Retina (tissue), 1 donor: ENCODE results near the gene RNF217.
"Not testable (repeated sequence)": the region's sequence is repeated elsewhere in the genome, so short reads cannot be mapped to it uniquely, and the experiment has no call there.

Source experiments
- DNase-seq: peaks from one replicate; pipeline ENCODE4 v3.0.0-alpha.2; 2016

The RNF217 gene

DNA sequence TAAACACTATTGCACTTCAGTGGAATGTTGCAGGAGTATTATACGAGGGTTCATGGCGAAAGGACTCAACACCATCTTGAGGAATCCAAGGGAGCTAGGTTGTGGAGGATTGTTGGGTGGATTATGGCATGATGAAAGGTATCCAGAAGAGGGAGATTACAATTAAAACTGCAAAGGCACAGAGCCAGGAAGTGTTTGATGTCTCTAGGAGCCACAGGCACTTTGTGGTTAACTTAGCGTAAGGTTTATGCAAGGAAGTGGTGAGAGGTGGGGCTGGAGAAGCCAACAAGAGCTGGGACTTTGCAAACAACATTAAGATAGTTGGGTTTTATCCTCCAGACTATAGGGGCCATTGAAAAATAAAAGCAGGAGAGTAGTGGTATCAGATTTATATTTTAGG is 104.7 kb downstream of the RNF217 start:
- DNase-seq, result no peak

DNA sequence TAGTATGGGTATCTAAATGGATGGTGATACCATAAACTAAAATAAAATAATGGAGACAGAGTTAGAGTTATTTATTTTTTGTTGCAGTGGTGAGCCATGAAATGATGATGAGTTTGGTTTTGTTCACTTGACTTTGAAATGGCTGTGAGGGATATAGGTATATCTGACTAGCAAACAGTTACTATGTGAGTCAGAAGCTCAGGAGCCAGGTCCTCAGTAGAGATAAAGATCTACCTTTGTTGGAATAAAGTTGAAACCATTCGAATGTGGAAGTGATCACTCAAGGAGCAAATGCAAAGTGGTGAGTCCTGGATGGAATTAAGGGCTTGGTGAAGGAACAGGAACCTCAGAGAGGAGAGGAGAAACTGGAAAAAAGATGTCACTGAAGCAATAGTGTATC is 105.3 kb downstream of the RNF217 start:
- DNase-seq, result no peak

- DNase-seq, result no peak
These were observed 110.8 kb downstream of the RNF217 start for GRCh38 chr6:125073071-125073470.

DNA sequence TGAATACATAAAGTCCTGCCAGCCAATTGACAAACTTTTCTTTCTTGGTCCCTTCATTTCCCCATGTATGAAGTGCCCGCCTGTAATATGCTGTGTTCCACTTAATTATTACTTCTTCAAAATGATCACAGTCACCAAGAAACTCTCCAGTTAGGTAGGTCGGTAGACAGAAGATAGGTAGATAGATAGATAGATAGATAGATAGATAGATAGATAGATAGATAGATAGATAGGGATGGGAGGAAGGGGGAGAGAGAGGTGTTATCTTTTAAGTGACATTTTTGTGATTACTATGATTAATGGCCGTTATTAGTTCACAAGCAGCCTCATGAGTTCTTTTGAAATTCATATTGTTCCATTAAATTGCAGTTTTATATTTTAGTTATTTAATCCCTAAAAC is 111.9 kb downstream of the RNF217 start:
- no peak for DNase-seq

- DNase-seq, result not testable (repeated sequence)
These were observed 112.8 kb downstream of the RNF217 start for GRCh38 chr6:125075073-125075472.

GRCh38 chr6:125075741-125076481 is 113.7 kb downstream of the RNF217 start:
- DNase-seq, result no peak

DNA sequence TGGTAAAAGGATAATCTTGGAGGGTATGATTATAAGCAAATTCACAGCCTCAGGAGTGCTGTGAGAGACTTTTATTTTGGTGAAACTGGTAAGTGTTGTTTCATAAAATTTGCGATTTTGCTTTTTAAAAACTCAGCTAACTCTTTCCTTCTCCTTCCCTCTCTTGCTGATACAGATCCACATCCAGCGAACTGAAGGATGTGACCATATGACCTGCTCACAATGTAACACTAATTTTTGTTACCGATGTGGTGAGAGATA is 114.2 kb downstream of the RNF217 start:
- no peak for DNase-seq

DNA sequence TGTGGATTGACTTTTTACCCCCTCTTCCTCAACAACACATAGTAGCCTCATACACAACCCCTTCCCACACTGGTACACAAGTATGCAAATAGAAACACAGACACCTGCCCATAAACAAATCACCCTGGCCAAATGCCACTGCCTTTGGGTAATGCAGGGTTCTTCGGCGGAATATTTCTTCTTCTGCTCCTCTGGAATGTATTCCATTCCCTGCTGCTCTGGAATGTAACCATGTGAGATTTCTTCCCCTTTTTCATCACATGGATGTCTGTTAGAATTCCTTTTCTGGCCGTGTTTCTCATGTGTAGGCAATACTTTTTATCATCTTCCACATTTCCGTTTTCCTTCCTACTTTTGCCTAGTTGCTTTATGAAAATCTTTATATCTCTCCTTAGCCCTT is 115.2 kb downstream of the RNF217 start:
- no peak for DNase-seq

DNA sequence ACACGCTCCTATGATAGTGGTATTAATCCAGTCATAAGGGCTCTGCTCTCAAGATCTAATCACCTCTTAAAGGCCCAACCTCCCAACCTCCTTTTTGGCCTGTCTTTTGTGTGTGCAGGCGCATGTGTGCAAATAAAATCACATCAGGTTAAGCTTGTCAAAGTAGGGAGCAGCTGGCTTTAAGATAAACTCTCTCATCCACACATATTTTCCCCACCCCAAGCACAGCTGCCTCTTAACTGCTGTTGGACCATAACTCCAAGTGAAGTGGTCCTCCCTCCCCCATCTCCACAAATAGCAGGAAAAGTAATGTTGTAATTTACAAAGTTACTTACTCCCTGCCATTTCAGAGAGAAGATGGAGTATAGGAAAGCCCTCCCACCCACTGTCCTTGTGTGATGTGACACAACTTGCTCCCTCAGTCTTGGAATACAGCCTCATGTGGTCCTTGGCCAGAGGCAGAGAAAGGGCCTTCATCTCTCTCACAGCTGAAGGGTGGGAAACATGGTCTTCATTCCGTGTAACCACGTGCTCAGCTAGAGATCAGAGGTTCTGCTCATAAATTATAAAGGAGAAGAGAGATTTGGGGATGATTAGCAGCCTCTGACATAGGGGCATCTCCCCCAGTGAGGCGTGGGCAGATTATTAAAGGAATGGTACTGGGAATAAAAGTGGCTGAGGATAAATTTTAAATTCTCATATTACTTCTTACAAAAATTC is 116.5 kb downstream of the RNF217 start:
- DNase-seq, result no peak

GRCh38 chr6:125082908-125083683 is 120.9 kb downstream of the RNF217 start:
- DNase-seq, result no peak

DNA sequence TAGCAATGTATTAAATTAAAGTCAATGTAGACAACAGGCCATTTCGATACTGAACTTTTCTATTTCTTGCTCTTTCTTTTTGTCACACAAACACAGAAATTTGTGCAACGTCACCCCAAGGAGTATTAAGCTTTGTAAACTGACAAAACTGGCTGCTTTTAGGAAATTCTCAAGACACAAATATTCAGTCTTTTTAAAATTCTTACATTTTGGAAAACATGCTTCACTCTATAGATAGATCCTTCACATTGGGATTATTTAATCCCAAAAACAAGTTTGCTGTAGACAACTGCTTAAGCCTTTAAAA is 121.4 kb downstream of the RNF217 start:
- no peak for DNase-seq

DNA sequence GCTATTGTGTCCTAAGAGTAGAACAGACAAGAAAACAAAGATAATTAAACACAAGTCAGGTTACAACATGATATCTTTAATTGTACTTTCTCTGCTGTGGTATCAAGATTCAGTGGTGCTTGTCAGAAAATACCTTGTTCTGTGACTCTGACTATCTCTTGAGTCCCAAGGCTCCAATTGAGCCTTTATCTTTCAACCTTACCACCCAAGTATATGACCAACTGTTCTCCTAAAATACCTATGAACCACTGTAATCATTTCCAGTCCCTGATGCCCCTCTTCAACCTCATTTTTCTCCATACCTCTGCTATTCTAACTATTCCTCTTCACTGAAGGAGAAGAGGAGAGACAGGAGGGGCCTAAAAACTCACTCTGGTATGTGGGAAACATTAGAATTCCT is 124.5 kb downstream of the RNF217 start:
- no peak for DNase-seq

DNA sequence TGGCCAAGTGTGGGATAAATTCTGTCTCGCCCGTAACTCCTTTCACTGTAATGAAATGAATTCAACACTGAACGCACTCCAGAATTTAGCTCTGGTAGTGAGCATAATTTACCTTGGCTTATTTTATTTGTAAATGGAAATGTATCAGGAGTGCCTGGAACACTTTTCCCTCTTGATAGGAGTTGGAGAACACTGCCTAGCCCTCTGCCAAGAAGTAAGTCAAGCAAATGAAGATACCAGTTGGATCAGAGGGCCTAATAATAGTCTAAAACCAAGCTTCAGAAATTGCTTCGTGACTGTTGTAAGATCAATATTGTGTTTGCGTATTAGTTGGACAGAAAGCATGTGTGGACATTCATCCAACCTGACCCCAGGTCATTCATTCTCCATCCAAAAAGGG is 126.7 kb downstream of the RNF217 start:
- no peak for DNase-seq

DNA sequence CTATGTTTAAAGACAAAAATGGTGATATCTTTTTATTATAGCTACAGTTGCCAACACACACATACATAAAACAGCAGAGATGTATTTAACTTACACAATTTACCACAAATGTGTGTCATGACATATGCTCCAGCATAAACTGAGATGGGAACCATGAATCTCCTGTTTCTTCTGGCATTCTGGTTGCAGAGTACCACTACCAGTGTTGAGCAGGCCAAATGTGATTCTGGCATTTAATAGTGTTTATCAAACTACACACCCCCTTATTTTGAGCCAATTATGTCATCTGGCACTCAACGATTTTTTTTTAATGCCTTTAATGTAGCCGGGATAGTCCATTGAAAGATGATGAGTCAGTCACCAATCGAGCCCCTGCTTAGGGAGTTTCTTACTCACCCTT is 132.3 kb downstream of the RNF217 start:
- DNase-seq, result no peak

DNA sequence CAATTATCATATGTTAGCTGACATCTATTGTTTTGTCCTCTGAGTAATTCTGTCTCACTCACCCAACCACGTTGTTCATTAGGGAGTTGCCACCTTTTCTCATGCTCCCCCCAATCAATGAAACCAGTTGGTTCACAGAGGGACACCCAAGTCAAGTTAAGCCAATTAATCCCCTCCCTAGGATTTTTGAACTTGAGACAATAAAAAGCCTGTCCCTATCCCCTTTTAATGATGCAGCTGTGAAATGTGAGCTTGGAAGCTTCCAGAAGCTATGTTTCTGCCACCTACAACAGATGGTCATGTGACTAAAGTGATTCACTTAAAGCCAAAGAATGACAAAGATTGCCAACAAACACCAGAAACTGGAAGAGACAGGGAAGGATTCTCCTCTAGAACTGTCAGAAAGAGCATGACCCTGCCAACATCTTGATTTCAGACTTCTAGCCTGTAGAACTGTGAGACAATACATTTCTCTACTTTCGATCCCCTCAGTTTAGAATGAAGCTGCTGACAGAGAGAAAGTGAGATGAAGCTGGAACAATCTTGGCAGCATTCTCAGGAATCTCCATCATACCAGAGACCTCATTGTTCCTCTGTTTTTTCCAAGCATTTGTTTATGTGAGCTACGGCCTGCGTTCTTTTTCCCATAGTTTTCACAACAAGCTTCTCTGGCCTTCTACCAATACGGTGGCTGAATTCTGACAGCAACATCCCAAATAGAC is 133.5 kb downstream of the RNF217 start:
- no peak for DNase-seq

DNA sequence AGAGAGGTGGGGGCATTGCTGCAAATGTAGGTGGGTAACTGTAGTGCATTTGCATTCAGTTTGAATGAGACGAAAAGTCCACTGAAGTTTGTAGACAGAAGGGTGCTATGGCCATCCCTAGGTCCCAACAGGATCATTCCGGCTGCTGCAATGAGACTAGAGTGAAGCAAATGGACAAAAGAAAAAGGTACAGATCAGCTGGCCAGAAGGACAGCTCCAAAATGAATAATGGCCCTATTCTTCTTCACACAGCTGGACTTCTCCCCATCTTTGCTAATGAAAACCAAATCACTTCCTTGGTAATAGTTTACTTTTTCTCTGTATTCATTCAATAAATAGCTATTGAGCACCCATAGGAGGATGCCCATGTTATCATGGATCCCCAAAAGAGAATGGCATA is 134.9 kb downstream of the RNF217 start:
- DNase-seq, result no peak

DNA sequence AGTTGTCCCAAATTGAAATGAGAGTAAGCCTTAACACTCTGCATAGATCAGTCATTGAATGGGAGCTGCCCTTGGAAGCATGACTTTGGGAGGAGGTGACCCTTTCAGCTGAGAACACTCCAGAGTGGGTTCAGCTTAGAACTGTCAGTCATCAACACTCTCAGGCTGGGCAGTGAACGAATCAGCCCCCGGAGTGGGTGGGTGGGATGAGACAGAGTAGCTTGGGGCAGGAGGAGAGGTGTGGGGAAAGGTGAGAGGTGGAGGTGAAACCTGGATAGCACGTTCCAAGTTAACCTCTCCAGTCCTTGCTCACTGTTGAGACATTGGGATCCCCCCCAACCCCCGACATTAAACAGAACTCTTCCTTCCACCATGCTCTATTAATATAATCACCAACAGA is 136.0 kb downstream of the RNF217 start:
- DNase-seq, result no peak

DNA sequence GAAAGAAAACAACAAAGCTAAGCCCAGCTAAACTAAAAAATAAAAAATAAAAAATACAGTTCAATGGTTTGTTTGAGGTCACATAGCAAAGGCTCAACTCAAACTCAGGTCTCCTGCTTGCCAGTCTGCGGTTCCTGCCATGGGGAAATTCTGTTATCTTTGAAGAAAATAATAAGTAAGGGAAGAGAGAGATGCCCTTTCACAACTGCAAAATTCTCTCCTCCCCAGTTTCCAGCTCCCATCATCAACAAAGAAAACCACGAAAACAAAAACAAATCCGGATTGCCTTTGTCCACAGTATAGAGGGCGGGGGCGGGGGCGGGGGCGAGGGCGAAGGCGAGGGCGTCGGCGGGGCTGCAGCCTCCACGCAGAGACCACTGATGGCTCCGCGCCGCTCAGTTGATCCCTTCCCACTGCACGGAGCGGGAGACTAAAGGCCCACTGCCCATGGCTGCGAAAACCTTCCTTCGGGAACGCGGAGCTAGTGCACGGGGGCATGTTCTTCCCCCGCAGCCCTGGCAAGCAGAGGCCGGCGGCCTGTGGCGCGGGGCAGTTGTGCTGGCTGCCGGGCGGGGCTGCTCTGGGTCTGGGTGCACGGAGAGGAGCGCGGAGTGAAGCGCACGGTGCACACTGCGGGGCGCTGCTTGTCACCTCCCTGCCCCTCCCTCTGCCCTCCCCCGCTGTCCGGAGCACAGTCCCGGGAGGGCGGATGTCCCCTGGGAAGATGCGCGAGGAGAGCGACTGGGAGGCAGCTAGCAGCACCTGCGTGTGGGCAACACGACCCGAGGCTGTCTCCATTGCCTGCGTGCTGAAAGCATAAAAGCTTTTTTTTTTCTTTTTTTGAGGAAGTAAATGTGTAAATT is 137.2 kb downstream of the RNF217 start:
- DNase-seq, result peak; percentile 83

- no peak for DNase-seq
These were observed 137.9 kb downstream of the RNF217 start for GRCh38 chr6:125100074-125100652.

- no peak for DNase-seq
These were observed 138.9 kb downstream of the RNF217 start for GRCh38 chr6:125101128-125101527.

DNA sequence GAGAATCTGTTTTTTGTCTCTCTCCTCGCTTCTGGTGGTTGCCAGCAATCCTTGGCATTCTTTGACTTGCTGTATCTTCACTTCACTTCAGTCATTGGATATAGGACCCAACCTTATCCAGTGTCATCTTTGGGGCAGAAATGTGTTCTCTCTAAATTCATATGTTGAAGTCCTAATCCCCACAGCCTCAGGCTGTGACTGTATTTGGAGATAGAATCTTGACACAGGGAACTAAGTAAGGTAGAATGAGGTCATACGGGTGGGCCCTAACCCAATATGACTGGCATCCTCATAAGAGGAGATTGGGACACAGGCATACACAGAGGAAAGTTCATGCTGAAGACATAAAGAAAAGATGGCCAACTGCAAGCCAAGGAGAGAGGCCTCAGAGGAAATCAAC is 139.4 kb downstream of the RNF217 start:
- DNase-seq, result no peak

GRCh38 chr6:125102411-125102810 is 140.2 kb downstream of the RNF217 start:
- no peak for DNase-seq
